ENCODE results near the gene SBF2. TPM values are rescaled to one million over a fixed set of nuclear protein-coding genes. Genes with fewer than 3 reads are reported as not detected.

Gene SBF2
- total RNA-seq, 5 donors from 2014 or later (not counting 1 experiment from before 2014, with no cell fraction given) = 9.5 to 23.5 (median 13.0) TPM

DNA sequence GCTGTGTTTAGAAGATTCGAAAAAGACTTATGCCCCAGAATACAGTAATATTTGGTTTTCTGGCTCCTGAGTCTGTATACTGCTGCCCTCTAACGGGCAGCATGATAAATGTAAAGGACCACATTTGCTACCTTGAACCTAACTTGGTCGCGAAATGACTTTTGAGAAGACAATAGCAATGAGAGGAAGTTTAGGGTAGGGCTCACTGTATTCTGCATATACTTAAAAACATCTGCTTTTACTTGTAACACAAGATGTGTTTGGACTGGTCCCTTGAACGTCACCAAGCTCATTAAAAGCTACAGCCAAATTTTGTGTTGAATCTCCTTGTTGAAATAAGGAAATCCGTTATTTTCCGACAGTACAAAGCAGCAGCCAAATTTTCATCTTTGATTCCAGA lies 321.0 kb downstream of the SBF2 start:
- no peaks in the 10 kb centered on the region for H3K9me3 Mint-ChIP-seq
- H3K4me1 Mint-ChIP-seq = no peaks in the 10 kb centered on the region
- Histone ChIP-seq H3K27ac (ENCODE audit: low read length) (no peak overlapping the region), H3K36me3 (ENCODE audit: control insufficient read depth in 2 of 2, extremely low read depth in 1 of 2, insufficient read depth in 1 of 2, low read length in 1 of 2) (no peaks in the 10 kb centered on the region), H3K4me1 (ENCODE audit: control insufficient read depth in 1 of 2, extremely low read depth in 1 of 2, insufficient read depth in 2 of 2, low read length in 2 of 2) (peaks cover 0 to 5% of the 10 kb centered on the region in 2 experiments), H3K4me3 (ENCODE audit: control insufficient read depth in 1 of 2, extremely low read depth in 1 of 2, low read length in 1 of 2) (no peak overlapping the region), H3K9me3 (no peaks in the 10 kb centered on the region), H3K27me3 (replicated peaks in 1 of 2; ENCODE audit: control insufficient read depth in 2 of 2, extremely low read depth in 1 of 2, insufficient read depth in 2 of 2, low read length in 1 of 2) (no peaks in the 10 kb centered on the region)
- POLR2A ChIA-PET = no interaction called here
- H3K27ac Mint-ChIP-seq = no peak overlapping the region
- peaks cover 6% of the 10 kb centered on the region for H3K36me3 Mint-ChIP-seq
- DNase-seq (peak in 6 of 35 experiments; percentile 3 to 50 (median 9)), ATAC-seq (replicated peaks in 1 of 4) (peak in 2 of 4 experiments; percentile 40 to 75)
- no peak overlapping the region for H3K4me3 Mint-ChIP-seq
- CTCF ChIA-PET = interaction anchor here (0.6 to 1.0 kb wide), 4 partner anchors 145 to 439 kb away, joined by 3 to 4 read pairs (median 3); no protein-coding TSS in a partner anchor
- no peaks in the 10 kb centered on the region for H3K27me3 Mint-ChIP-seq
- 27% methylated on average over 2 of the region's 7 CpGs for WGBS (ENCODE audit: insufficient coverage)

- H3K27ac ChIP-seq (ENCODE audit: low read length) = no peak overlapping the region
- H3K27me3 ChIP-seq (replicated peaks in 1 of 2; ENCODE audit: control insufficient read depth in 2 of 2, extremely low read depth in 1 of 2, insufficient read depth in 2 of 2, low read length in 1 of 2) = no peaks in the 10 kb centered on the region
- no peaks in the 10 kb centered on the region for H3K27me3 Mint-ChIP-seq
- no peak for DNase-seq
- H3K36me3 ChIP-seq (ENCODE audit: control insufficient read depth in 2 of 2, extremely low read depth in 1 of 2, insufficient read depth in 1 of 2, low read length in 1 of 2) = no peaks in the 10 kb centered on the region
- no peak overlapping the region for H3K27ac Mint-ChIP-seq
- POLR2A ChIA-PET = no interaction called here
- peaks cover 3% of the 10 kb centered on the region for H3K36me3 Mint-ChIP-seq
- no peaks in the 10 kb centered on the region for H3K4me1 ChIP-seq (ENCODE audit: control insufficient read depth in 1 of 2, extremely low read depth in 1 of 2, insufficient read depth in 2 of 2, low read length in 2 of 2)
- WGBS (ENCODE audit: insufficient coverage) = no CpG with 5 or more reads among the region's 3 CpGs
- no peak overlapping the region for H3K4me3 ChIP-seq (ENCODE audit: control insufficient read depth in 1 of 2, extremely low read depth in 1 of 2, low read length in 1 of 2)
- no peaks in the 10 kb centered on the region for H3K9me3 Mint-ChIP-seq
- CTCF ChIA-PET = no interaction called here
- no peak overlapping the region for H3K4me3 Mint-ChIP-seq
- no peak for ATAC-seq (replicated peaks in 1 of 4)
- H3K9me3 ChIP-seq = no peaks in the 10 kb centered on the region
- H3K4me1 Mint-ChIP-seq = no peaks in the 10 kb centered on the region
Observed at GRCh38 chr11:9971894-9972293, 322.1 kb downstream of the SBF2 start.

DNA sequence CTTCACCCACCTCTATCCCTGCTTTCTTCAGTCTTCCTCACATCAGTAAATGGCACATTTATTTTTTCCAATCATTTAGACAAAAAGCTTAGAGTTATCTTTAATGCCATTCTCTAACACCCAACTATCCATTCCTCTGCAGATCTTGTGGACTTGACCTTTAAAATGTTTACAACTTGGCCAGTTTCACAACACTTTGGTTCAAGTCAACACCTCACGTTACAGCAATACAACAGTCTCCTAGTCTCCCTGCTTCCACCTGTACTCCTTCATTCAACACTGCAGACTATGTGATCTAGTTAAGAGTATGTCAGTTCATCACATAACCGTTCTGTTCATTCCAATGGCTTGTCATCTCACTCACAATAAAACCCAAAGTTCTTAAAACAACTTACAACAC lies 325.0 kb downstream of the SBF2 start:
- DNase-seq = no peak
- Histone ChIP-seq H3K27ac (ENCODE audit: low read length) (no peak overlapping the region), H3K9me3 (no peaks in the 10 kb centered on the region), H3K4me1 (ENCODE audit: control insufficient read depth in 1 of 2, extremely low read depth in 1 of 2, insufficient read depth in 2 of 2, low read length in 2 of 2) (no peaks in the 10 kb centered on the region), H3K4me3 (ENCODE audit: control insufficient read depth in 1 of 2, extremely low read depth in 1 of 2, low read length in 1 of 2) (no peak overlapping the region), H3K27me3 (replicated peaks in 1 of 2; ENCODE audit: control insufficient read depth in 2 of 2, extremely low read depth in 1 of 2, insufficient read depth in 2 of 2, low read length in 1 of 2) (no peaks in the 10 kb centered on the region), H3K36me3 (ENCODE audit: control insufficient read depth in 2 of 2, extremely low read depth in 1 of 2, insufficient read depth in 1 of 2, low read length in 1 of 2) (no peaks in the 10 kb centered on the region)
- Mint-ChIP-seq H3K27ac (no peak overlapping the region), H3K9me3 (no peaks in the 10 kb centered on the region), H3K27me3 (no peaks in the 10 kb centered on the region), H3K36me3 (peaks cover 7% of the 10 kb centered on the region), H3K4me1 (no peaks in the 10 kb centered on the region), H3K4me3 (no peak overlapping the region)
- no CpG with 5 or more reads among the region's 2 CpGs for WGBS (ENCODE audit: insufficient coverage)
- ATAC-seq (replicated peaks in 1 of 4) = no peak
- POLR2A ChIA-PET = no interaction called here
- CTCF ChIA-PET = interaction anchor here in 1 of 2 donors (1.2 kb wide), 1 partner anchor 210 kb away, joined by 7 read pairs; no protein-coding TSS in a partner anchor

DNA sequence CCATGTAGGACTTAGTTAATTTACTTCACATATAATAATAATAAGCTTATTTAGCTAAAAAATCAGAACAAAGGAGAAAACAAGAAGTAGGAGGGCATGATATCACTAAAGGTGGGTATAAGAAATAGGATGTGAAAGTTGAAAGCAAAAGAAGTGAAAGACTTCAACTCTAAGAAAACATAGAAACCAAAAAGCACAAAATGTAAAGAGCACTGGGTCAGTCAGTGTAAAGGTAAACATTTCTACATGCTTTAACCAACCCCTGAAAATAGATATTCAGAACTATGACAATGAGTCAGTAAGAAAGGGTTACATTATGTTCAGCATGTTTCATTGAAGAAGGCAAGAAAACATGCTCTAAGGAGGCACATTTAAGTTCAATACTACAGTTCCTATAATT lies 331.3 kb downstream of the SBF2 start:
- Histone ChIP-seq H3K27me3 (replicated peaks in 1 of 2; ENCODE audit: control insufficient read depth in 2 of 2, extremely low read depth in 1 of 2, insufficient read depth in 2 of 2, low read length in 1 of 2) (no peaks in the 10 kb centered on the region), H3K27ac (ENCODE audit: low read length) (no peak overlapping the region), H3K36me3 (ENCODE audit: control insufficient read depth in 2 of 2, extremely low read depth in 1 of 2, insufficient read depth in 1 of 2, low read length in 1 of 2) (peaks cover 0 to 5% of the 10 kb centered on the region in 2 donors), H3K4me3 (ENCODE audit: control insufficient read depth in 1 of 2, extremely low read depth in 1 of 2, low read length in 1 of 2) (no peak overlapping the region), H3K4me1 (ENCODE audit: control insufficient read depth in 1 of 2, extremely low read depth in 1 of 2, insufficient read depth in 2 of 2, low read length in 2 of 2) (no peaks in the 10 kb centered on the region), H3K9me3 (no peaks in the 10 kb centered on the region)
- peaks cover 33% of the 10 kb centered on the region for H3K36me3 Mint-ChIP-seq
- ChIA-PET POLR2A (no interaction called here), CTCF (no interaction called here)
- no peak overlapping the region for H3K4me3 Mint-ChIP-seq
- DNase-seq = no peak
- H3K9me3 Mint-ChIP-seq = no peaks in the 10 kb centered on the region
- ATAC-seq (replicated peaks in 1 of 4) = no peak
- H3K27ac Mint-ChIP-seq = no peak overlapping the region
- H3K27me3 Mint-ChIP-seq = no peaks in the 10 kb centered on the region
- H3K4me1 Mint-ChIP-seq = no peaks in the 10 kb centered on the region

GRCh38 chr11:9957072-9957471 lies 336.9 kb downstream of the SBF2 start:
- Histone ChIP-seq H3K4me1 (ENCODE audit: control insufficient read depth in 1 of 2, extremely low read depth in 1 of 2, insufficient read depth in 2 of 2, low read length in 2 of 2) (no peaks in the 10 kb centered on the region), H3K36me3 (ENCODE audit: control insufficient read depth in 2 of 2, extremely low read depth in 1 of 2, insufficient read depth in 1 of 2, low read length in 1 of 2) (peaks cover 0 to 5% of the 10 kb centered on the region in 2 donors), H3K4me3 (ENCODE audit: control insufficient read depth in 1 of 2, extremely low read depth in 1 of 2, low read length in 1 of 2) (no peak overlapping the region), H3K27me3 (replicated peaks in 1 of 2; ENCODE audit: control insufficient read depth in 2 of 2, extremely low read depth in 1 of 2, insufficient read depth in 2 of 2, low read length in 1 of 2) (no peaks in the 10 kb centered on the region), H3K9me3 (no peaks in the 10 kb centered on the region), H3K27ac (ENCODE audit: low read length) (no peak overlapping the region)
- Mint-ChIP-seq H3K27me3 (no peaks in the 10 kb centered on the region), H3K4me1 (no peaks in the 10 kb centered on the region), H3K4me3 (no peak overlapping the region), H3K36me3 (peaks cover 31% of the 10 kb centered on the region), H3K9me3 (no peaks in the 10 kb centered on the region), H3K27ac (no peak overlapping the region)
- ChIA-PET POLR2A (no interaction called here), CTCF (no interaction called here)
- DNase-seq = no peak
- no peak for ATAC-seq (replicated peaks in 1 of 4)
- 96% methylated on average over 3 of the region's 4 CpGs for WGBS (ENCODE audit: insufficient coverage)

DNA sequence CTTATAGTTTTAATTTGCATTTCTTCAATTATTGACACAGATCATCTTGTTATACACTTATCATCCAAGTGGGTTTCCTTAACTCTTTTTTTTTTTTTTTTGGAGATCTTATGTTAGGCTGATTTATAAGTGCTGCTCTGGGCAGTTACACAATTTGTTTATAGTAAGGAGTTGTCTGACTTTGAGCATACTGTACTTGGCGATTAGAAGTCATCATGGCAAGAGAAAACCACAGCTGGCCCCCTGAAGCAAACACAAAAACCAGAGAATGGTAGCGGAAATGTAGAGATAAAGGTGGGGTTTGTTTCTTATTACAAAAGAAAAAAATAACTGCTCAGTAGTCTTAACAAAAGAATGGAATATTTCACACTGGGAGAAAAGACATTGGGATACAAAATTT lies 337.5 kb downstream of the SBF2 start:
- Mint-ChIP-seq H3K27me3 (no peaks in the 10 kb centered on the region), H3K9me3 (no peaks in the 10 kb centered on the region), H3K4me3 (no peak overlapping the region), H3K4me1 (no peaks in the 10 kb centered on the region), H3K27ac (no peak overlapping the region), H3K36me3 (peaks cover 33% of the 10 kb centered on the region)
- DNase-seq (no peak), ATAC-seq (replicated peaks in 1 of 4) (no peak)
- Histone ChIP-seq H3K4me1 (ENCODE audit: control insufficient read depth in 1 of 2, extremely low read depth in 1 of 2, insufficient read depth in 2 of 2, low read length in 2 of 2) (no peaks in the 10 kb centered on the region), H3K9me3 (no peaks in the 10 kb centered on the region), H3K36me3 (ENCODE audit: control insufficient read depth in 2 of 2, extremely low read depth in 1 of 2, insufficient read depth in 1 of 2, low read length in 1 of 2) (peaks cover 0 to 5% of the 10 kb centered on the region in 2 donors), H3K4me3 (ENCODE audit: control insufficient read depth in 1 of 2, extremely low read depth in 1 of 2, low read length in 1 of 2) (no peak overlapping the region), H3K27me3 (replicated peaks in 1 of 2; ENCODE audit: control insufficient read depth in 2 of 2, extremely low read depth in 1 of 2, insufficient read depth in 2 of 2, low read length in 1 of 2) (no peaks in the 10 kb centered on the region), H3K27ac (ENCODE audit: low read length) (no peak overlapping the region)
- WGBS (ENCODE audit: insufficient coverage) = no CpG with 5 or more reads among the region's 2 CpGs
- CTCF ChIA-PET = no interaction called here
- POLR2A ChIA-PET = no interaction called here

GRCh38 chr11:9955391-9955790 lies 338.6 kb downstream of the SBF2 start:
- H3K4me3 ChIP-seq (ENCODE audit: control insufficient read depth in 1 of 2, extremely low read depth in 1 of 2, low read length in 1 of 2) = no peak overlapping the region
- Mint-ChIP-seq H3K9me3 (no peaks in the 10 kb centered on the region), H3K4me1 (no peaks in the 10 kb centered on the region), H3K27ac (no peak overlapping the region), H3K4me3 (no peak overlapping the region), H3K36me3 (peaks cover 31% of the 10 kb centered on the region), H3K27me3 (no peaks in the 10 kb centered on the region)
- H3K27me3 ChIP-seq (replicated peaks in 1 of 2; ENCODE audit: control insufficient read depth in 2 of 2, extremely low read depth in 1 of 2, insufficient read depth in 2 of 2, low read length in 1 of 2) = no peaks in the 10 kb centered on the region
- H3K4me1 ChIP-seq (ENCODE audit: control insufficient read depth in 1 of 2, extremely low read depth in 1 of 2, insufficient read depth in 2 of 2, low read length in 2 of 2) = no peaks in the 10 kb centered on the region
- no peak overlapping the region for H3K27ac ChIP-seq (ENCODE audit: low read length)
- POLR2A ChIA-PET = no interaction called here
- no peaks in the 10 kb centered on the region for H3K9me3 ChIP-seq
- no peak for ATAC-seq (replicated peaks in 1 of 4)
- WGBS (ENCODE audit: insufficient coverage) = no CpG with 5 or more reads among the region's 1 CpG
- DNase-seq = no peak
- H3K36me3 ChIP-seq (ENCODE audit: control insufficient read depth in 2 of 2, extremely low read depth in 1 of 2, insufficient read depth in 1 of 2, low read length in 1 of 2) = peaks cover 0 to 5% of the 10 kb centered on the region in 2 donors
- CTCF ChIA-PET = no interaction called here
